CD4-positive, alpha-beta T cell (primary cell): ENCODE results near the gene CNTN2. TPM values are rescaled to one million over a fixed set of nuclear protein-coding genes. Genes with fewer than 3 reads are reported as not detected.

Experiments used
- ATAC-seq: fragments of 200-7000 bp; cut with Tn5 transposase; one replicate; pipeline ENCODE4 v1.10.0; 2022; ENCODE audit warnings: mild to moderate bottlenecking; ENCODE audit not compliant: poor library complexity
- CTCF ChIA-PET: fragments of 350-600 bp; sonication (Branson Sonifier 250); formaldehyde crosslinking; loops from one replicate; lab custom pipeline; 2021; ENCODE audit warnings: antibody characterized with exemption, inconsistent platforms; lab: Charles Lee
- POLR2A ChIA-PET: fragments of 350-600 bp; sonication (Branson Sonifier 250); formaldehyde crosslinking; loops from one replicate; lab custom pipeline; 2021; ENCODE audit warnings: antibody characterized with exemption, inconsistent platforms; lab: Charles Lee
- DNase-seq, 14 experiments: peaks; one replicate each; pipeline ENCODE4 v3.0.0-alpha.2; 2013 to 2020; ENCODE audit warnings: mixed read lengths in 2 of 14
- H3K27ac ChIP-seq, 2 donors: one replicate each; pipeline versions ENCODE4 v1.5.1 to v1.7.0; 2013; ENCODE audit warnings: low read length in 2 of 2, low read depth in 1 of 2, mild to moderate bottlenecking in 1 of 2
- H3K27me3 ChIP-seq, 2 experiments: 1 replicate in 1 of 2; 2 replicates in 1 of 2; pipeline versions ENCODE4 v1.6.1 to v1.7.0; 2013; ENCODE audit warnings: low read length in 2 of 2, control low read depth in 1 of 2, mild to moderate bottlenecking in 1 of 2, moderate library complexity in 1 of 2; ENCODE audit not compliant: insufficient read depth in 2 of 2, control insufficient read depth in 1 of 2
- H3K36me3 ChIP-seq: one replicate; pipeline ENCODE4 v1.6.1; 2013; ENCODE audit warnings: low read length, control low read depth; ENCODE audit not compliant: insufficient read depth
- H3K4me1 ChIP-seq: one replicate; pipeline ENCODE4 v1.6.1; 2013; ENCODE audit warnings: low read length, control low read depth; ENCODE audit not compliant: insufficient read depth
- H3K4me3 ChIP-seq: one replicate; pipeline ENCODE4 v1.5.1; 2013; ENCODE audit warnings: mild to moderate bottlenecking, low read length, moderate library complexity
- H3K9me3 ChIP-seq, 2 experiments: 1 replicate in 1 of 2; 2 replicates in 1 of 2; pipeline versions ENCODE4 v1.6.1 to v1.7.0; 2013; ENCODE audit warnings: low read length in 2 of 2, mild to moderate bottlenecking in 2 of 2, control low read depth in 1 of 2, moderate library complexity in 1 of 2; ENCODE audit not compliant: control insufficient read depth in 1 of 2, insufficient read depth in 1 of 2
- H3K27ac Mint-ChIP-seq: one replicate; pipeline ENCODE4 v1.8.0; 2020; ENCODE audit warnings: mixed read lengths
- H3K27me3 Mint-ChIP-seq: one replicate; pipeline ENCODE4 v1.8.0; 2021; ENCODE audit warnings: mixed read lengths
- H3K36me3 Mint-ChIP-seq: one replicate; pipeline ENCODE4 v1.8.0; 2021; ENCODE audit warnings: low read depth, mixed read lengths
- H3K4me1 Mint-ChIP-seq: one replicate; pipeline ENCODE4 v1.8.0; 2021; ENCODE audit warnings: low read depth, mixed read lengths
- H3K4me3 Mint-ChIP-seq: one replicate; pipeline ENCODE4 v1.8.0; 2020; ENCODE audit warnings: mild to moderate bottlenecking, mixed read lengths
- H3K9me3 Mint-ChIP-seq: one replicate; pipeline ENCODE4 v1.8.0; 2020; ENCODE audit warnings: mixed read lengths
- intact Hi-C, 2 experiments: fragments of 100-400 bp; cut with DNase I in 1 of 2; cut with micrococcal nuclease in 1 of 2; formaldehyde crosslinking; loops; one replicate each; pipeline versions ENCODE4 v1.15.1 to v1.9.0; 2023 to 2025; cut with DNase I, micrococcal nuclease
- total RNA-seq, 174 experiments: library from RNA in 2 of 174; stranded (reverse) in 2 of 174; gene quantifications; one replicate each; pipeline ENCODE4 v1.2.3 and lab custom pipeline; 2021 to 2026
- TF ChIP-seq, protein P1 (sequence below): fragments of 200-600 bp; IDR thresholded peaks from one replicate; pipeline ENCODE4 v1.8.0; 2022; ENCODE audit warnings: antibody characterized with exemption, mild to moderate bottlenecking

Gene CNTN2
- total RNA-seq, 2 experiments from 2014 or later: not detected

- Histone ChIP-seq H3K9me3 (no peaks in the 10 kb centered on the region), H3K27me3 (peaks cover 0 to 3% of the 10 kb centered on the region in 2 experiments), H3K27ac (no peak overlapping the region), H3K4me3 (no peak overlapping the region), H3K36me3 (no peaks in the 10 kb centered on the region), H3K4me1 (no peaks in the 10 kb centered on the region)
- TF ChIP-seq, protein P1, sequence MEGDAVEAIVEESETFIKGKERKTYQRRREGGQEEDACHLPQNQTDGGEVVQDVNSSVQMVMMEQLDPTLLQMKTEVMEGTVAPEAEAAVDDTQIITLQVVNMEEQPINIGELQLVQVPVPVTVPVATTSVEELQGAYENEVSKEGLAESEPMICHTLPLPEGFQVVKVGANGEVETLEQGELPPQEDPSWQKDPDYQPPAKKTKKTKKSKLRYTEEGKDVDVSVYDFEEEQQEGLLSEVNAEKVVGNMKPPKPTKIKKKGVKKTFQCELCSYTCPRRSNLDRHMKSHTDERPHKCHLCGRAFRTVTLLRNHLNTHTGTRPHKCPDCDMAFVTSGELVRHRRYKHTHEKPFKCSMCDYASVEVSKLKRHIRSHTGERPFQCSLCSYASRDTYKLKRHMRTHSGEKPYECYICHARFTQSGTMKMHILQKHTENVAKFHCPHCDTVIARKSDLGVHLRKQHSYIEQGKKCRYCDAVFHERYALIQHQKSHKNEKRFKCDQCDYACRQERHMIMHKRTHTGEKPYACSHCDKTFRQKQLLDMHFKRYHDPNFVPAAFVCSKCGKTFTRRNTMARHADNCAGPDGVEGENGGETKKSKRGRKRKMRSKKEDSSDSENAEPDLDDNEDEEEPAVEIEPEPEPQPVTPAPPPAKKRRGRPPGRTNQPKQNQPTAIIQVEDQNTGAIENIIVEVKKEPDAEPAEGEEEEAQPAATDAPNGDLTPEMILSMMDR: no peak
- H3K4me3 Mint-ChIP-seq: no peak overlapping the region
- peaks cover 12% of the 10 kb centered on the region for H3K27me3 Mint-ChIP-seq
- ATAC-seq (no peak), DNase-seq (no peak)
- intact Hi-C loops: no loop called here
- H3K4me1 Mint-ChIP-seq: no peaks in the 10 kb centered on the region
- CTCF ChIA-PET: no interaction called here
- H3K27ac Mint-ChIP-seq: no peak overlapping the region
- POLR2A ChIA-PET: no interaction called here
- H3K9me3 Mint-ChIP-seq: no peaks in the 10 kb centered on the region
- H3K36me3 Mint-ChIP-seq: no peaks in the 10 kb centered on the region
These were observed 14.1 kb upstream of the CNTN2 start for GRCh38 chr1:205028924-205029323.

- intact Hi-C loops: no loop called here
- peaks cover 0 to 3% of the 10 kb centered on the region in 2 experiments for H3K27me3 ChIP-seq
- POLR2A ChIA-PET: no interaction called here
- Mint-ChIP-seq H3K4me1 (no peaks in the 10 kb centered on the region), H3K27me3 (peaks cover 12% of the 10 kb centered on the region), H3K9me3 (peaks cover 2% of the 10 kb centered on the region), H3K4me3 (no peak overlapping the region), H3K27ac (no peak overlapping the region), H3K36me3 (no peaks in the 10 kb centered on the region)
- TF ChIP-seq, protein P1: no peak
- H3K4me3 ChIP-seq: no peak overlapping the region
- H3K27ac ChIP-seq: no peak overlapping the region
- DNase-seq (no peak), ATAC-seq (no peak)
- CTCF ChIA-PET: no interaction called here
- H3K9me3 ChIP-seq: no peaks in the 10 kb centered on the region
- H3K4me1 ChIP-seq: no peaks in the 10 kb centered on the region
- H3K36me3 ChIP-seq: no peaks in the 10 kb centered on the region
These were observed 12.8 kb upstream of the CNTN2 start for GRCh38 chr1:205030241-205030640.

DNA sequence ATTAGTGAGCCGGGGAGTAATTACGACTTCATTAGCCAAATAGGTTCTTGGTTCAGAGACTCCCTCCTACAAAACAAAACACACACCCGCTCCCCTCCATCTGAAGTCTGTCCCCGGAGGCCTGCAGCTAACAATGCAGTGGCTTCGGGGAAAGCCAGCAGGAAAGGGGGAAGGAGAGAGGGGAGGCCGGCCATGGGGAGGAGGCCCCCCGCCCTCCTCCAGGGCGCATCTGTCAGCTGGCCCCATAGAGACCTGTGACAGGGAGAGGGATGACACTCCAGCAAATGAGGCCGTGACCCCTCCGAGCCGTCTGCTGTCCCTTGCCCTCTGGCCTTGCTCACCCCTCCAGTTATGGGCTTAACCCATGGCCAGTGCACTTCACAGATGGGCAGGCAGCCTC is 12.1 kb upstream of the CNTN2 start:
- Histone ChIP-seq H3K4me3 (no peak overlapping the region), H3K9me3 (peaks cover 0 to 4% of the 10 kb centered on the region in 2 experiments), H3K27ac (no peak overlapping the region), H3K36me3 (no peaks in the 10 kb centered on the region), H3K27me3 (peaks cover 0 to 3% of the 10 kb centered on the region in 2 experiments), H3K4me1 (no peaks in the 10 kb centered on the region)
- Mint-ChIP-seq H3K4me3 (no peak overlapping the region), H3K27ac (no peak overlapping the region), H3K27me3 (peaks cover 12% of the 10 kb centered on the region), H3K9me3 (peaks cover 3% of the 10 kb centered on the region), H3K4me1 (no peaks in the 10 kb centered on the region), H3K36me3 (no peaks in the 10 kb centered on the region)
- CTCF ChIA-PET: no interaction called here
- DNase-seq (no peak), ATAC-seq (no peak)
- POLR2A ChIA-PET: no interaction called here
- intact Hi-C loops: no loop called here
- TF ChIP-seq, protein P1: no peak
